Spleen (tissue), 7 donors: ENCODE results near the gene RARS1.

Source experiments
- CTCF ChIP-seq, 11 experiments: fragments of 200-600 bp in 7 of 11; fragments of 450-650 bp in 4 of 11; sonication (generic) in 4 of 11; IDR thresholded peaks in 8 of 11; conservative IDR thresholded peaks in 3 of 11; 1 replicate in 7 of 11; 2 replicates in 4 of 11; pipeline versions ENCODE4 v1.4.0 to v1.8.0; 2016 to 2021; ENCODE audit warnings: antibody characterized with exemption in 11 of 11, inconsistent platforms in 4 of 11, mild to moderate bottlenecking in 1 of 11
- POLR2A ChIP-seq, 3 donors: fragments of 450-650 bp; IDR thresholded peaks; one replicate each; pipeline ENCODE4 v1.5.1; 2017; ENCODE audit warnings: antibody characterized with exemption in 3 of 3, mild to moderate bottlenecking in 1 of 3
- POLR2AphosphoS5 ChIP-seq, 3 donors: sonication (generic); formaldehyde crosslinking; IDR thresholded peaks; one replicate each; pipeline ENCODE4 v1.5.1; 2017; ENCODE audit warnings: antibody characterized with exemption in 3 of 3
- donor health status: DM: no; HTN: no; CAD: no; lungs with moderate emphysema.
- donor health status: DM: no; HTN: no; CAD: no.
- donor health status: DM: no; HTN: no; CAD: no.

DNA sequence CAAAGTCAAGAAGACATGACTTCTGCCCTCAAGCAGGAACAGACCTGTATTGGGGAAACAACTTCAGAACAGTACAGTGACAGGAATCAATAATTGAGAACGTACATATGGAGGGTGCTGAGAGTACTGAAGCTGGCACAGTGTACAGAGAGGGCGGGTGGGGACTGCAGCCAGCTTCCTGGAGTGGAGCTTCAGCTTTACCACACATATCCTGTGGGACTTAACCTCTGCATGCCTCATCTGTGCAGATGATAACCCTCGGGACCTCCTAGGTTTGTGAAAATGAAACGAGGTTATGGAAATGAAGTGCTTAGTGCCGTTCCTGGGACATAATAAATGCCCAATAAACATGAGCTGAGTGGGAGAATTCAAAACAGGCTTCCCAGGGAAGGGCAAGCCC is 22.1 kb upstream of the RARS1 start:
- TF ChIP-seq CTCF (IDR thresholded peaks at IDR 0.05 in 8 of 11, conservative IDR thresholded peaks at IDR 0.05 in 3 of 11) (no peak), POLR2A (IDR thresholded peaks at IDR 0.05) (no peak), POLR2AphosphoS5 (IDR thresholded peaks at IDR 0.05) (no peak)
